Measurements from ENCODE around the gene TCF12.

TCF12 gene

DNA sequence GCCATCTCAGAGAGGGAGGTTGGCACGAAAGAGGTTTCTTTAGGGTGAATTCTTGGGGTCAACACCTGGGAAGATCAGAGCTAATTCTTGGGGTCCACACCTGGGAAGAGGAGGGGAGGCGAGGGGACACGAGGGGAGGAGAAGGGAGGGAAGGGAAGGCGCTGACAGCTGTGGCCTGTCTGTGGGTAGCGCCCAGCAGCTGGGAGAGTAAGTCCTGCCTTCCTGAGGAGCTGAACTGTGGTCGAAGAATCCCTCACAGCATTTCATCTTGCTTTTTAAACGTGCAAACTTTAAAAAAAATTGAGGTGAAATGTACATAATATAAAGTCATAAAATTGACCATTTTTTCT lies 394.7 kb downstream of the TCF12 start:
- DNase-seq (ENCODE audit: low spot score) = no peak
- WGBS, 2 donors (ENCODE audit: extremely low coverage in 2 of 2, insufficient read length in 2 of 2, insufficient replicate concordance in 1 of 2) = no CpG with 5 or more reads among the region's 7 CpGs
- H3K79me1 ChIP-seq (ENCODE audit: low read depth, low read length) = no peaks in the 10 kb centered on the region
- H2BK12ac ChIP-seq (ENCODE audit: low read length) = no peak overlapping the region
- no peak overlapping the region for H4K91ac ChIP-seq (ENCODE audit: low read depth, low read length, poor library complexity)
- H2BK15ac ChIP-seq (ENCODE audit: low read length) = no peak overlapping the region
- H3K4me2 ChIP-seq (ENCODE audit: insufficient read depth, low read length, poor library complexity, severe bottlenecking) = no peak overlapping the region
- H3K9me3 ChIP-seq (replicated peaks in 1 of 2; ENCODE audit: control insufficient read depth in 2 of 2, insufficient read depth in 1 of 2, low read depth in 1 of 2, low read length in 2 of 2) = peaks cover 2 to 3% of the 10 kb centered on the region in 2 donors
- H3K27ac ChIP-seq (replicated peaks; ENCODE audit: low read length) = no peak overlapping the region
- no peak overlapping the region for H3K9ac ChIP-seq (ENCODE audit: low read depth, low read length, poor library complexity)
- no peak overlapping the region for H2BK5ac ChIP-seq (ENCODE audit: low read length)
- H3K23ac ChIP-seq (ENCODE audit: low read depth, low read length, poor library complexity) = no peak overlapping the region
- no peaks in the 10 kb centered on the region for H3K36me3 ChIP-seq (replicated peaks in 1 of 2; ENCODE audit: control insufficient read depth in 2 of 2, insufficient read depth in 2 of 2, low read length in 2 of 2)
- H3K4me1 ChIP-seq (ENCODE audit: control insufficient read depth in 2 of 2, insufficient read depth in 1 of 2, low read depth in 1 of 2, low read length in 2 of 2) = peaks cover 0 to 2% of the 10 kb centered on the region in 2 donors
- no peaks in the 10 kb centered on the region for H3K27me3 ChIP-seq (ENCODE audit: control insufficient read depth in 3 of 3, insufficient read depth in 3 of 3, low read depth in 1 of 3, low read length in 3 of 3)
- H4K8ac ChIP-seq (ENCODE audit: low read depth, low read length) = no peak overlapping the region
- H3K18ac ChIP-seq (ENCODE audit: low read length) = no peak overlapping the region
- H3K4ac ChIP-seq (ENCODE audit: low read length) = no peak overlapping the region
- no peak overlapping the region for H2BK120ac ChIP-seq (ENCODE audit: low read depth, low read length)
- no peak overlapping the region for H3K4me3 ChIP-seq (ENCODE audit: low read length in 2 of 2)
- no peak overlapping the region for H3K14ac ChIP-seq (ENCODE audit: low read length)
- no peak overlapping the region for H2AK5ac ChIP-seq (ENCODE audit: low read depth, low read length)
- no peak overlapping the region for H2AFZ ChIP-seq (ENCODE audit: low read length)

DNA sequence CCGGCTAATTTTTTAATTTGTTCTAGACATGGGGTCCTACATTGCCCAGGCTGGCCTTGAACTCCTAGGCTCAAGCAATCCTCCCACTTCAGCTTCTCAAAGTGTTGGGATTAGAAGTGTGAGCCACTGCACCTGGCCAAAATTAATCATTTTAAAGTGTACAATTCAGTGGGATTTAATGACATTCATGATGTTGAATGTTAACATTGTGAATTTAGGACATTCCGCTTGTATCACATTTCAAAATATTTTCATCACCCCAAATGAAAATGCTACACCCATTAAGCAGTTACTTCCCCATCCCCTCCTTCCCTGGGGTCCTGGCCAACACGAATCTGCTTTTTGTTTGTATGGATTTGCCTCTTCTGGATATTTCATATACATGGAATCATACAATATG lies 395.8 kb downstream of the TCF12 start:
- Histone ChIP-seq H2AK5ac (ENCODE audit: low read depth, low read length) (no peak overlapping the region), H3K27me3 (ENCODE audit: control insufficient read depth in 3 of 3, insufficient read depth in 3 of 3, low read depth in 1 of 3, low read length in 3 of 3) (no peaks in the 10 kb centered on the region), H3K23ac (ENCODE audit: low read depth, low read length, poor library complexity) (no peak overlapping the region), H3K4me3 (ENCODE audit: low read length in 2 of 2) (no peak overlapping the region), H3K27ac (replicated peaks; ENCODE audit: low read length) (no peak overlapping the region), H3K36me3 (replicated peaks in 1 of 2; ENCODE audit: control insufficient read depth in 2 of 2, insufficient read depth in 2 of 2, low read length in 2 of 2) (no peaks in the 10 kb centered on the region), H3K79me1 (ENCODE audit: low read depth, low read length) (no peaks in the 10 kb centered on the region), H3K4ac (ENCODE audit: low read length) (no peak overlapping the region), H2BK5ac (ENCODE audit: low read length) (no peak overlapping the region), H2BK12ac (ENCODE audit: low read length) (no peak overlapping the region), H3K4me2 (ENCODE audit: insufficient read depth, low read length, poor library complexity, severe bottlenecking) (no peak overlapping the region), H3K4me1 (ENCODE audit: control insufficient read depth in 2 of 2, insufficient read depth in 1 of 2, low read depth in 1 of 2, low read length in 2 of 2) (peaks cover 0 to 2% of the 10 kb centered on the region in 2 donors), H3K9me3 (replicated peaks in 1 of 2; ENCODE audit: control insufficient read depth in 2 of 2, insufficient read depth in 1 of 2, low read depth in 1 of 2, low read length in 2 of 2) (peaks cover 2 to 3% of the 10 kb centered on the region in 2 donors), H3K14ac (ENCODE audit: low read length) (no peak overlapping the region), H4K91ac (ENCODE audit: low read depth, low read length, poor library complexity) (no peak overlapping the region), H2BK120ac (ENCODE audit: low read depth, low read length) (no peak overlapping the region), H3K9ac (ENCODE audit: low read depth, low read length, poor library complexity) (no peak overlapping the region), H4K8ac (ENCODE audit: low read depth, low read length) (no peak overlapping the region), H2BK15ac (ENCODE audit: low read length) (no peak overlapping the region), H2AFZ (ENCODE audit: low read length) (no peak overlapping the region), H3K18ac (ENCODE audit: low read length) (no peak overlapping the region)
- DNase-seq (ENCODE audit: low spot score) = no peak
- no CpG with 5 or more reads among the region's 3 CpGs for WGBS, 2 donors (ENCODE audit: extremely low coverage in 2 of 2, insufficient read length in 2 of 2, insufficient replicate concordance in 1 of 2)

DNA sequence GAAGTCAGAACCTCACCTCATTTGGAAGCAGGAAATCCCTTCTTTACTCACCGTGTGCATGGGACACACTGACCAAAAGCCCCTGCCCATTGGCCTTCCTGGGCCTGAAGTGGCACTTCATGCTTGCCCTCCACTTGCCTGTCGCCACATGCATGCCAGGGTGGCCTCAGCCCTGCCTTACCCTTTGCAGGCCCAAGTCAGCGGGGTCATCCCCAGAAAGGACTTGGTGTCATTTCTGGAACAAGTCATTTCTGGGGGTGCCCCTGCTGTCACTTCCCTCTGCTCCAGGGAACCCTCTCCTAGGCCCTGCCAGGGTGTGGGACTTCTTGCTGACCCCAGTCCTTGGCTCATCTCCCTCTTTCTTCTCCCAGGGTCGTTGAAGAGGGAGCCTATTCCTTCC lies 398.0 kb downstream of the TCF12 start:
- no peak overlapping the region for H3K18ac ChIP-seq (ENCODE audit: low read length)
- H3K4me3 ChIP-seq (ENCODE audit: low read length in 2 of 2) = peak overlapping the region in 1 of 2 donors; percentile 6
- peaks cover 4% of the 10 kb centered on the region in 2 donors for H3K4me1 ChIP-seq (ENCODE audit: control insufficient read depth in 2 of 2, insufficient read depth in 1 of 2, low read depth in 1 of 2, low read length in 2 of 2)
- H2AK5ac ChIP-seq (ENCODE audit: low read depth, low read length) = no peak overlapping the region
- no peak overlapping the region for H3K27ac ChIP-seq (replicated peaks; ENCODE audit: low read length)
- peaks cover 2 to 3% of the 10 kb centered on the region in 2 donors for H3K9me3 ChIP-seq (replicated peaks in 1 of 2; ENCODE audit: control insufficient read depth in 2 of 2, insufficient read depth in 1 of 2, low read depth in 1 of 2, low read length in 2 of 2)
- H3K9ac ChIP-seq (ENCODE audit: low read depth, low read length, poor library complexity) = no peak overlapping the region
- no peaks in the 10 kb centered on the region for H3K79me1 ChIP-seq (ENCODE audit: low read depth, low read length)
- no peak overlapping the region for H2BK15ac ChIP-seq (ENCODE audit: low read length)
- no peaks in the 10 kb centered on the region for H3K36me3 ChIP-seq (replicated peaks in 1 of 2; ENCODE audit: control insufficient read depth in 2 of 2, insufficient read depth in 2 of 2, low read length in 2 of 2)
- no peak overlapping the region for H2BK12ac ChIP-seq (ENCODE audit: low read length)
- no peak overlapping the region for H4K8ac ChIP-seq (ENCODE audit: low read depth, low read length)
- H3K4ac ChIP-seq (ENCODE audit: low read length) = no peak overlapping the region
- no peak overlapping the region for H3K14ac ChIP-seq (ENCODE audit: low read length)
- no peak overlapping the region for H2BK120ac ChIP-seq (ENCODE audit: low read depth, low read length)
- H3K27me3 ChIP-seq (ENCODE audit: control insufficient read depth in 3 of 3, insufficient read depth in 3 of 3, low read depth in 1 of 3, low read length in 3 of 3) = no peaks in the 10 kb centered on the region
- no CpG with 5 or more reads among the region's 4 CpGs for WGBS, 2 donors (ENCODE audit: extremely low coverage in 2 of 2, insufficient read length in 2 of 2, insufficient replicate concordance in 1 of 2)
- H3K23ac ChIP-seq (ENCODE audit: low read depth, low read length, poor library complexity) = no peak overlapping the region
- no peak overlapping the region for H2BK5ac ChIP-seq (ENCODE audit: low read length)
- no peak overlapping the region for H3K4me2 ChIP-seq (ENCODE audit: insufficient read depth, low read length, poor library complexity, severe bottlenecking)
- H2AFZ ChIP-seq (ENCODE audit: low read length) = no peak overlapping the region
- H4K91ac ChIP-seq (ENCODE audit: low read depth, low read length, poor library complexity) = no peak overlapping the region
- no peak for DNase-seq (ENCODE audit: low spot score)

DNA sequence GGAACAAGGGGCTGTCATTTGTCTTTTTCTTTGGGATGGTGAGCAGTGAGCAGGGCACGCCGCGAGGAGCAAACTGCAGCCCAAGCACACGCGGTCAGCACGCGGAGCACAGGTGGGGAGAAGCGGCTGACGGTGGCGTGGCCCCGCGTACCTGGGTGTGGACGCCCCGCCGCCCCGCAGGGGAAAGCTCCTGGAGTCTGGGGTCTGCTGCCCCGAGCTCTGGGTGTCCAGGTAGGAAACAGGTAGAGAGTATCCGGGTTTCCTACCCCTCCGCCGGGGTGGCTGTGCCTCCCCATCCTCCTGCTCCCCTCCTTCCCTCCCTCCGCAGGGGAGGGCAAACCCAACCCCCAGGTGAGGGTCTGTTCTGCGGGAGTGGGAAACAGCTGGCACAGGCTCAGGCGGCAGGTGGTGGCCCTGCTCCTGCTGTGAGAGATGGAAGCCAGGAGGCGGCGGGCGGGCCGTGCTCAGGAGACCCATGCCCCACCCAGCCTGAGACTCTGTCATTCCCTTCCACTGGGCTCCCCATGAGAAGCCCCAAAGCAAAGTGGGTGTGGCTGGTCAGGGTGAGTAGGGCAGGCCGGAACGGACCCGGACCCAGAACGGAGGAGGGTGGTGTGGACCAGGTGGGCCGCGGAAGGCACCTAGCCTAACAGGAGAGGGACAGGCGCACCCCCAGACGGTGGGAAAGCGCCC lies 400.9 kb downstream of the TCF12 start:
- H3K23ac ChIP-seq (ENCODE audit: low read depth, low read length, poor library complexity) = peak overlapping the region; percentile 45
- H4K8ac ChIP-seq (ENCODE audit: low read depth, low read length) = no peak overlapping the region
- no CpG with 5 or more reads among the region's 36 CpGs for WGBS, 2 donors (ENCODE audit: extremely low coverage in 2 of 2, insufficient read length in 2 of 2, insufficient replicate concordance in 1 of 2)
- peak overlapping the region; percentile 72 for H3K18ac ChIP-seq (ENCODE audit: low read length)
- no peak overlapping the region for H3K27ac ChIP-seq (replicated peaks; ENCODE audit: low read length)
- no peaks in the 10 kb centered on the region for H3K79me1 ChIP-seq (ENCODE audit: low read depth, low read length)
- H2AK5ac ChIP-seq (ENCODE audit: low read depth, low read length) = peak overlapping the region; percentile 36
- H3K36me3 ChIP-seq (replicated peaks in 1 of 2; ENCODE audit: control insufficient read depth in 2 of 2, insufficient read depth in 2 of 2, low read length in 2 of 2) = no peaks in the 10 kb centered on the region
- no peak overlapping the region for H3K9ac ChIP-seq (ENCODE audit: low read depth, low read length, poor library complexity)
- no peak overlapping the region for H3K4ac ChIP-seq (ENCODE audit: low read length)
- H3K4me2 ChIP-seq (ENCODE audit: insufficient read depth, low read length, poor library complexity, severe bottlenecking) = no peak overlapping the region
- H2AFZ ChIP-seq (ENCODE audit: low read length) = no peak overlapping the region
- no peak overlapping the region for H3K14ac ChIP-seq (ENCODE audit: low read length)
- no peak overlapping the region for H3K4me3 ChIP-seq (ENCODE audit: low read length in 2 of 2)
- H3K27me3 ChIP-seq (ENCODE audit: control insufficient read depth in 3 of 3, insufficient read depth in 3 of 3, low read depth in 1 of 3, low read length in 3 of 3) = no peaks in the 10 kb centered on the region
- no peak for DNase-seq (ENCODE audit: low spot score)
- peaks cover 2 to 3% of the 10 kb centered on the region in 2 donors for H3K9me3 ChIP-seq (replicated peaks in 1 of 2; ENCODE audit: control insufficient read depth in 2 of 2, insufficient read depth in 1 of 2, low read depth in 1 of 2, low read length in 2 of 2)
- H4K91ac ChIP-seq (ENCODE audit: low read depth, low read length, poor library complexity) = peak overlapping the region; percentile 7
- no peak overlapping the region for H2BK120ac ChIP-seq (ENCODE audit: low read depth, low read length)
- peak overlapping the region; percentile 32 for H2BK5ac ChIP-seq (ENCODE audit: low read length)
- peaks cover 4 to 15% of the 10 kb centered on the region in 2 donors for H3K4me1 ChIP-seq (ENCODE audit: control insufficient read depth in 2 of 2, insufficient read depth in 1 of 2, low read depth in 1 of 2, low read length in 2 of 2)
- H2BK12ac ChIP-seq (ENCODE audit: low read length) = no peak overlapping the region
- H2BK15ac ChIP-seq (ENCODE audit: low read length) = peak overlapping the region; percentile 51

Measured in neuronal stem cell (in vitro differentiated cells).